ENCODE data around the gene AHCTF1. TPM values are rescaled to one million over a fixed set of nuclear protein-coding genes. Genes with fewer than 3 reads are reported as not detected.

Gene AHCTF1
- total and polyA plus RNA-seq, 9 of the 15 experiments (the other 6 are each of a cell fraction or from before 2014, with no cell fraction given) = 9.4 to 102 (median 47.6) TPM

- TF ChIP-seq PHB (CRISPR knock-in tag; IDR thresholded peaks at IDR 0.05) = 0 out of 2 replicates have a peak, but pooled peaks have one; percentile 24
- no peak for TF ChIP-seq ZNF324 (CRISPR knock-in tag; IDR thresholded peaks at IDR 0.05)
- peak; percentile 23; the same call in 1 of the 2 replicates for TF ChIP-seq SOX6 (IDR thresholded peaks at IDR 0.05)
- no peak for TF ChIP-seq USF2 (CRISPR knock-in tag; IDR thresholded peaks at IDR 0.05)
- peak; percentile 95 to 98 for TF ChIP-seq MAZ (CRISPR knock-in tag; conservative IDR thresholded peaks at IDR 0.05 in 1 of 2, IDR thresholded peaks at IDR 0.05 in 1 of 2)
- peak; percentile 38 for TF ChIP-seq PHF20 (IDR thresholded peaks at IDR 0.05; ENCODE audit: partially characterized antibody)
- TF ChIP-seq FIP1L1 (IDR thresholded peaks at IDR 0.05; ENCODE audit: low read depth, low read length, poor library complexity, severe bottlenecking) = peak; percentile 97
- TF ChIP-seq U2AF2 (optimal IDR thresholded peaks at IDR 0.05; ENCODE audit: low read depth, low read length) = no peak
- TF ChIP-seq RFX5 (IDR thresholded peaks at IDR 0.05; ENCODE audit: low read depth, low read length) = no peak
- TF ChIP-seq HMBOX1 (IDR thresholded peaks at IDR 0.05) = no peak
- TF ChIP-seq KLF13 (tag; IDR thresholded peaks at IDR 0.05; ENCODE audit: borderline replicate concordance, low read depth) = 0 out of 2 replicates have a peak, but pooled peaks have one; percentile 56
- TF ChIP-seq ARHGAP35 (IDR thresholded peaks at IDR 0.05; ENCODE audit: partially characterized antibody) = peak; percentile 93
- peak; percentile 81 to 100 for TF ChIP-seq AFF1 (IDR thresholded peaks at IDR 0.05; ENCODE audit: low read depth in 1 of 2, partially characterized antibody in 2 of 2)
- TF ChIP-seq, protein P1, sequence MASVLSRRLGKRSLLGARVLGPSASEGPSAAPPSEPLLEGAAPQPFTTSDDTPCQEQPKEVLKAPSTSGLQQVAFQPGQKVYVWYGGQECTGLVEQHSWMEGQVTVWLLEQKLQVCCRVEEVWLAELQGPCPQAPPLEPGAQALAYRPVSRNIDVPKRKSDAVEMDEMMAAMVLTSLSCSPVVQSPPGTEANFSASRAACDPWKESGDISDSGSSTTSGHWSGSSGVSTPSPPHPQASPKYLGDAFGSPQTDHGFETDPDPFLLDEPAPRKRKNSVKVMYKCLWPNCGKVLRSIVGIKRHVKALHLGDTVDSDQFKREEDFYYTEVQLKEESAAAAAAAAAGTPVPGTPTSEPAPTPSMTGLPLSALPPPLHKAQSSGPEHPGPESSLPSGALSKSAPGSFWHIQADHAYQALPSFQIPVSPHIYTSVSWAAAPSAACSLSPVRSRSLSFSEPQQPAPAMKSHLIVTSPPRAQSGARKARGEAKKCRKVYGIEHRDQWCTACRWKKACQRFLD (CRISPR knock-in tag; IDR thresholded peaks at IDR 0.05) = peak; percentile 78
- TF ChIP-seq FOXP1 (CRISPR knock-in tag; IDR thresholded peaks at IDR 0.05) = peak; percentile 93
- TF ChIP-seq SMC3 (conservative IDR thresholded peaks at IDR 0.05; ENCODE audit: insufficient read depth, low read depth, low read length) = no peak
- peak; percentile 81 for TF ChIP-seq CXXC5 (CRISPR knock-in tag; IDR thresholded peaks at IDR 0.05)
- peak; percentile 87 for TF ChIP-seq L3MBTL2 (IDR thresholded peaks at IDR 0.05)
- no peak for TF ChIP-seq SIRT6 (IDR thresholded peaks at IDR 0.05; ENCODE audit: low read depth, low read length)
- peak; percentile 75 for TF ChIP-seq MYC (IDR thresholded peaks at IDR 0.05; ENCODE audit: low read depth, low read length)
- peak; percentile 43; the same call in 1 of the 2 replicates for TF ChIP-seq MYC (CRISPR knock-in tag; IDR thresholded peaks at IDR 0.05; ENCODE audit: borderline replicate concordance, low read depth)
Observed at GRCh38 chr1:246931549-246932365, at the start of gene AHCTF1 (continued).

Data from K562 (cell line).